Upper lobe of left lung (tissue), 6 donors: Measurements from ENCODE around the gene SQOR. TPM values are rescaled to one million over a fixed set of nuclear protein-coding genes. Genes with fewer than 3 reads are reported as not detected.

Experiments used
- ATAC-seq, 2 donors: fragments of 200-7000 bp; cut with Tn5 transposase; one replicate each; pipeline ENCODE4 v1.9.1; 2022; ENCODE audit warnings: mild to moderate bottlenecking in 2 of 2, moderate library complexity in 2 of 2; ENCODE audit not compliant: low FRiP score in 2 of 2
- DNase-seq, 2 donors: peaks; one replicate each; pipeline ENCODE4 v3.0.0-alpha.2; 2019 to 2020
- H3K27ac ChIP-seq, 4 donors: fragments of 200-600 bp; sonication (generic); one replicate each; pipeline ENCODE4 v1.5.1; 2016 to 2019
- H3K27me3 ChIP-seq, 4 donors: fragments of 200-600 bp; sonication (generic); one replicate each; pipeline ENCODE4 v1.5.1; 2017 to 2019
- H3K36me3 ChIP-seq, 4 donors: fragments of 200-600 bp; sonication (generic); one replicate each; pipeline ENCODE4 v1.5.1; 2016 to 2019
- H3K4me1 ChIP-seq, 4 donors: fragments of 200-600 bp; sonication (generic); one replicate each; pipeline ENCODE4 v1.5.1; 2018 to 2019
- H3K4me3 ChIP-seq, 4 donors: fragments of 200-600 bp; sonication (generic); one replicate each; pipeline ENCODE4 v1.5.1; 2017 to 2019; ENCODE audit warnings: mild to moderate bottlenecking in 2 of 4, moderate library complexity in 1 of 4
- H3K9me3 ChIP-seq, 4 donors: fragments of 200-600 bp; sonication (generic); one replicate each; pipeline ENCODE4 v1.5.1; 2018 to 2019
- EP300 ChIP-seq, 4 donors: sonication (generic); formaldehyde crosslinking; IDR thresholded peaks; one replicate each; pipeline ENCODE4 v1.5.1; 2017; ENCODE audit warnings: antibody characterized with exemption in 4 of 4, control low read depth in 2 of 4
- POLR2A ChIP-seq, 4 donors: fragments of 450-650 bp; IDR thresholded peaks; one replicate each; pipeline ENCODE4 v1.5.1; 2016 to 2017; ENCODE audit warnings: antibody characterized with exemption in 4 of 4, mild to moderate bottlenecking in 2 of 4
- POLR2AphosphoS5 ChIP-seq, 2 donors: sonication (generic); formaldehyde crosslinking; IDR thresholded peaks; one replicate each; pipeline ENCODE4 v1.5.1; 2017; ENCODE audit warnings: antibody characterized with exemption in 2 of 2
- WGBS, 2 donors: methylation state at CpG; one replicate each; pipeline ENCODE4 v1.1.5; 2017 to 2018; 5-methylcytosine and 5-hydroxymethylcytosine counted together
- total RNA-seq, 6 donors: library from RNA; depleted of rRNA in 4 of 6; stranded (reverse); fragments of >200 nt in 4 of 6; gene quantifications; one replicate each; pipeline versions ENCODE4 v1.1.0 to v1.2.1, GENCODE V29; 2016 to 2021
- TF ChIP-seq, protein P1 (sequence below), 6 experiments: fragments of 450-650 bp in 4 of 6; fragments of 200-600 bp in 2 of 6; sonication (generic) in 2 of 6; IDR thresholded peaks; one replicate each; pipeline ENCODE4 v1.5.1; 2016 to 2019; ENCODE audit warnings: antibody characterized with exemption in 6 of 6
- donor health status: DM: no; HTN: no; CAD: no; lungs with moderate emphysema.
- donor health status: DM: no; HTN: yes; CAD: no; lungs with severe emphysema.

The SQOR gene
- total RNA-seq, 6 donors from 2014 or later, result 74.7 to 181 (median 110) TPM

DNA sequence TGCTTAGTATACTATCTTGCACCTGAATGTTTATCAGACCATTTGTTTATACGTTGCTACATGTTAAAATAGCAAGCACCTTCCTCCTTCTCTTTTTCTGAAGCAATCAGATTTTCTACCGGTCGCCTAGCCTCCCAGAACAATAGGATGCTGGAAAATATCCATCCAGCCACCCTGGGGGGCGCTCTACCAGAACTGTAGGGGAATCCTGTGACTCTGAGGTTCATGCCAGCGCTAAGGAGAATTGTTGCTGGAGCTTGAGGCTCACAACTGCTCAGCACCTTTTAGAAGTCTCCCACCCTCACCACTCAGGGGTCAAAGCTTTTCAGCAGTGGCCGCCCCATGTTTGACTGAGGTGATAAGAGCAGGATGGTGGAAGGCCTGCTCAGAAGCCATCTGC lies 27.5 kb downstream of the SQOR start:
- TF ChIP-seq, protein P1, sequence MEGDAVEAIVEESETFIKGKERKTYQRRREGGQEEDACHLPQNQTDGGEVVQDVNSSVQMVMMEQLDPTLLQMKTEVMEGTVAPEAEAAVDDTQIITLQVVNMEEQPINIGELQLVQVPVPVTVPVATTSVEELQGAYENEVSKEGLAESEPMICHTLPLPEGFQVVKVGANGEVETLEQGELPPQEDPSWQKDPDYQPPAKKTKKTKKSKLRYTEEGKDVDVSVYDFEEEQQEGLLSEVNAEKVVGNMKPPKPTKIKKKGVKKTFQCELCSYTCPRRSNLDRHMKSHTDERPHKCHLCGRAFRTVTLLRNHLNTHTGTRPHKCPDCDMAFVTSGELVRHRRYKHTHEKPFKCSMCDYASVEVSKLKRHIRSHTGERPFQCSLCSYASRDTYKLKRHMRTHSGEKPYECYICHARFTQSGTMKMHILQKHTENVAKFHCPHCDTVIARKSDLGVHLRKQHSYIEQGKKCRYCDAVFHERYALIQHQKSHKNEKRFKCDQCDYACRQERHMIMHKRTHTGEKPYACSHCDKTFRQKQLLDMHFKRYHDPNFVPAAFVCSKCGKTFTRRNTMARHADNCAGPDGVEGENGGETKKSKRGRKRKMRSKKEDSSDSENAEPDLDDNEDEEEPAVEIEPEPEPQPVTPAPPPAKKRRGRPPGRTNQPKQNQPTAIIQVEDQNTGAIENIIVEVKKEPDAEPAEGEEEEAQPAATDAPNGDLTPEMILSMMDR (IDR thresholded peaks at IDR 0.05), result no peak
- TF ChIP-seq POLR2AphosphoS5 (IDR thresholded peaks at IDR 0.05) (no peak), EP300 (IDR thresholded peaks at IDR 0.05) (no peak), POLR2A (IDR thresholded peaks at IDR 0.05) (no peak)

DNA sequence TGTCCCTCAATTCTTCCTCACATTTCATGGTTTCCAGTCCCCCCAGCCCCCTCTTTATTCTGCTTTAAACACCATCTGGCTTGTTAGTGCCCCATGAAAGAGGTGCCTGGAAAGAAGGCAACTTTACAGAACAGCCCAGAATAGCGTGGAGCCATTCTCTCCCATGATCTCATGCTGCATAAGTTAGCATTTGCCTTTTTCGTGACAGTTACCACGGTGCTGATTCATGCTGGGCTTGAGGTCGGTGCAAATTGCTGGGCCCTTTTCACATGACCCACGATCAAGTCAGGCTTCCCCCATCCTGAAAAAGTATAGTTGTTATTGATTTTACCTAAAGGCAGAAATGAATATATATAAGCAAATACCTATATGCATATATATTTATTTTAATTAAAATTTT lies 29.6 kb downstream of the SQOR start:
- peaks cover 4 to 66% (median 31%) of the 10 kb centered on the region in 4 donors for H3K36me3 ChIP-seq
- H3K27me3 ChIP-seq, result no peaks in the 10 kb centered on the region
- H3K27ac ChIP-seq, result no peak overlapping the region
- peaks cover 17 to 29% (median 20%) of the 10 kb centered on the region in 4 donors for H3K4me1 ChIP-seq
- no peak for TF ChIP-seq POLR2A (IDR thresholded peaks at IDR 0.05)
- no peak for DNase-seq
- 57 to 66% methylated on average over 5 of the region's 5 CpGs for WGBS, 2 donors
- no peak for ATAC-seq
- no peaks in the 10 kb centered on the region for H3K9me3 ChIP-seq
- H3K4me3 ChIP-seq, result no peak overlapping the region

More for the DNA sequence above, 27.5 kb downstream of the SQOR start:
- no peaks in the 10 kb centered on the region for H3K27me3 ChIP-seq
- DNase-seq (no peak), ATAC-seq (no peak)
- no peak overlapping the region for H3K4me3 ChIP-seq
- H3K9me3 ChIP-seq, result no peaks in the 10 kb centered on the region
- H3K27ac ChIP-seq, result no peak overlapping the region
- WGBS, 2 donors, result 85 to 88% methylated on average over 6 of the region's 6 CpGs
- H3K36me3 ChIP-seq, result peaks cover 0 to 57% (median 26%) of the 10 kb centered on the region in 4 donors
- peaks cover 12 to 35% (median 30%) of the 10 kb centered on the region in 4 donors for H3K4me1 ChIP-seq

DNA sequence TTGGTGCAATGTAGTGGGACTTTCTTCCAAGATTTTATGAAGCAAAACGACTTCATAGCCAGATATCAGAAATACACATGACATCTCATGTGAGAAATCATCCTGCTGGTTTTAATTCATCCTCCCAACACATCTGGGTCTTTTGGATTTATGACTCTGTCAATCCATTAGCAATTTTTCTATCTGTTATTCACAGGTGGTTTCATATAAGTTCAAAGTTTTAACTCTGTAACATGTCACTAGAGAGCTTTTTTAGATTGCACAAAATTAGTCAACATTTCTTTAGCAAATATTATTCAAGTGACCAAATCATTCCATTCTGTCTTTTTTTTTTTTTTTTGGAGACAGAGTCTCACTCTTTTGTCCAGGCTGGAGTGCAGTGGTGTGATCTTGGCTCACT lies 30.4 kb downstream of the SQOR start:
- DNase-seq, result no peak
- Histone ChIP-seq H3K9me3 (no peaks in the 10 kb centered on the region), H3K4me1 (peaks cover 13 to 29% (median 18%) of the 10 kb centered on the region in 4 donors), H3K4me3 (no peak overlapping the region), H3K27ac (no peak overlapping the region), H3K27me3 (no peaks in the 10 kb centered on the region), H3K36me3 (peaks cover 8 to 67% (median 35%) of the 10 kb centered on the region in 4 donors)
- WGBS, 2 donors, result 64 to 70% methylated on average over 1 of the region's 1 CpG
- TF ChIP-seq EP300 (IDR thresholded peaks at IDR 0.05) (no peak), POLR2AphosphoS5 (IDR thresholded peaks at IDR 0.05) (no peak), POLR2A (IDR thresholded peaks at IDR 0.05) (no peak)
- TF ChIP-seq, protein P1 (IDR thresholded peaks at IDR 0.05), result no peak
- no peak for ATAC-seq

DNA sequence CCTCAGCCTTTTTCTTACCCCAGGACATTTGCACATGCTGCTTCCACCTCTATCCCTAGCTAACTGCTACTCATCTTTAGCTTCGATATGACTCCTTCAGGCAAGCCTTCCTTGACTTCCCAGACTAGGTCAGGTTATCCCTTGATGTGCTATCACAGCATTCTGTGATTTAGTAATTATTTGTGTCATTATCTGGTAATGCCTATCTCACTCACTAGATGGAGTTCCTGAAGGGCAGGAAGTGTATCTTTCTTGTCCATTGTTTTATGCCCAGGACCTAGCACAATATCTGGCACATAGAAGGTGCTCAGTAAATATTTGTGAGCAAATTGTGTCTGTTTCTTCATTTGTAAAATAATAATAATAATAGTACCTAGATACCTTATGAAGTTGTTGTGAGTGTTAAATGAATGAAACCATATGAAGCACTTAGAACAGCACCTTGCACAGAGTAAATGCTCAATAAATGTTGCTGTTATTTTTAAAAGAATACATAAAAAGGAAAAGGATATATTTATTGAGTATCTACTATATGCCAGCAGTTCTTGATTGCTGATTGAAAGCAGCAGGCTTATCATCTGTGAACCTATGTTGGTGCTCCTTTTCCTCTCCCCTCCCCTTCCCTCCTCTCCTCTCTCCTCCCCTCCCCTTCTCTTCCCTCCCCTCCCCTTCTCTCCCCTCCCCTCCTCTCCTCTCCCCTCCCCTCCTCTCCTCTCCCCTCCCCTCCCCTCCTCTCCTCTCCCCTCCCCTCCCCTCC lies 31.5 kb downstream of the SQOR start:
- no peak overlapping the region for H3K4me3 ChIP-seq
- H3K4me1 ChIP-seq, result peaks cover 11 to 25% (median 13%) of the 10 kb centered on the region in 4 donors
- no peak overlapping the region for H3K27ac ChIP-seq
- 94 to 100% methylated on average over 1 of the region's 1 CpG for WGBS, 2 donors
- ATAC-seq (no peak), DNase-seq (no peak)
- no peaks in the 10 kb centered on the region for H3K27me3 ChIP-seq
- peaks cover 8 to 76% (median 42%) of the 10 kb centered on the region in 4 donors for H3K36me3 ChIP-seq
- no peaks in the 10 kb centered on the region for H3K9me3 ChIP-seq
- TF ChIP-seq POLR2AphosphoS5 (IDR thresholded peaks at IDR 0.05) (no peak), POLR2A (IDR thresholded peaks at IDR 0.05) (no peak), EP300 (IDR thresholded peaks at IDR 0.05) (no peak)
- TF ChIP-seq, protein P1 (IDR thresholded peaks at IDR 0.05), result no peak

DNA sequence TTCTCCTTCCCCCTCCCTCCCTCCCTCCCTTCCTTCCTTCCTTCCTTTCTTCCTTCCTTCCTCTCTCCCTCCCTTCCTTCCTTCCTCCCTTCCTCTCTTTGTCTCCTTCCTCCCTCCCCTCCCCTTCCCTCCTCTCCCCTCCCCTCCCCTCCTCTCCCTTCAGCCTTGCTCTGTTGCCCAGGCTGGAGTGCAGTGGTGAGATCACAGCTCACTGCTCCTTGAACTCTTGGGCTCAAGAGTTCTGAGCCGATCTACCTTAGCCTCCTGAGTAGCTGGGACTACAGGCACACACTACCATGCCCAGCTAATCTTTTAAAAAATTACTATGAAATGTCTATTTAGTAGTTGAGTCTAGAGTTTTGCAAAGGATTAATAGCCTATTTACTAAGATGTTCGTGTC lies 32.2 kb downstream of the SQOR start:
- no peaks in the 10 kb centered on the region for H3K27me3 ChIP-seq
- H3K4me1 ChIP-seq, result peaks cover 11 to 25% (median 13%) of the 10 kb centered on the region in 4 donors
- H3K27ac ChIP-seq, result no peak overlapping the region
- H3K36me3 ChIP-seq, result peaks cover 8 to 76% (median 42%) of the 10 kb centered on the region in 4 donors
- WGBS, 2 donors, result 65 to 76% methylated on average over 2 of the region's 2 CpGs
- ATAC-seq, result no peak
- no peak overlapping the region for H3K4me3 ChIP-seq
- no peaks in the 10 kb centered on the region for H3K9me3 ChIP-seq
- no peak for DNase-seq
- no peak for TF ChIP-seq POLR2AphosphoS5 (IDR thresholded peaks at IDR 0.05)
- no peak for TF ChIP-seq EP300 (IDR thresholded peaks at IDR 0.05)
- TF ChIP-seq POLR2A (IDR thresholded peaks at IDR 0.05), result no peak
- TF ChIP-seq, protein P1 (IDR thresholded peaks at IDR 0.05), result no peak
